Measurements from ENCODE around the gene GABRA1. TPM values are rescaled to one million over a fixed set of nuclear protein-coding genes. Genes with fewer than 3 reads are reported as not detected.

GABRA1 gene
- total and polyA plus RNA-seq, 2 donors (not counting 1 experiment from before 2014, with no cell fraction given): 0.02 TPM; not detected in 1

DNA sequence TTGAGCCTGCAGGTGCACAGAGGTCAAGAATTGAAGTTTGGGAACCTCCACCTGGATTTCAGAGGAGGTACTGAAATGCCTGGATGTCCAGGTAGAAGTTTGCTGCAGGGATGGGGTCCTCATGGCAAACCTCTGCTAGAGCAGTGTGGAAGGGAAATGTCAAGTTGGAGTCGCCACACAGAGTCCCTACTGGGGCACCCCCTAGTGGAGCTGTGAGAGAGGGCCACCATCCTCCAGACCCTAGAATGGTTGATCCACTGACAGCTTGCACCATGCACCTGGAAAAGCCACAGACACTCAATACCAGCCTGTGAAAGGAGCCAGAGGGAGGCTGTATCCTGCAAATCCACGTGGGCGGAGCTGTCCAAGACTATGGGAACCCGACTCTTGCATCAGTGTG is 78.0 kb downstream of the GABRA1 start:
- Histone ChIP-seq H3K4me3 (replicated peaks in 1 of 4; ENCODE audit: control extremely low read depth in 1 of 4, insufficient read depth in 1 of 4, low read depth in 3 of 4, low read length in 4 of 4) (no peak overlapping the region), H3K4me2 (ENCODE audit: extremely low read depth, insufficient read depth, low read length) (no peak overlapping the region), H3K36me3 (ENCODE audit: control insufficient read depth, insufficient read depth, low read length) (no peaks in the 10 kb centered on the region), H3K9ac (ENCODE audit: insufficient read depth, low read length) (no peak overlapping the region), H3K4me1 (ENCODE audit: control insufficient read depth, extremely low read depth, insufficient read depth, low read length) (no peaks in the 10 kb centered on the region), H3K79me2 (ENCODE audit: control insufficient read depth, insufficient read depth, low read length) (no peaks in the 10 kb centered on the region), H3K9me3 (ENCODE audit: control insufficient read depth, insufficient read depth, low read depth, low read length) (no peaks in the 10 kb centered on the region), H3K27me3 (ENCODE audit: control insufficient read depth, insufficient read depth, low read length) (no peaks in the 10 kb centered on the region), H2AFZ (ENCODE audit: low read length) (no peak overlapping the region), H4K20me1 (ENCODE audit: control insufficient read depth, extremely low read depth, insufficient read depth, low read length) (no peaks in the 10 kb centered on the region), H3K27ac (ENCODE audit: insufficient read depth, low read length) (no peak overlapping the region)
- TF ChIP-seq CTCF (conservative IDR thresholded peaks at IDR 0.05 in 1 of 2, IDR thresholded peaks at IDR 0.05 in 1 of 2; ENCODE audit: low read depth in 1 of 2, low read length in 2 of 2) (no peak), EZH2 (IDR thresholded peaks at IDR 0.05; ENCODE audit: low read length, missing control alignments) (no peak)
- no peak for DNase-seq (ENCODE audit: low read depth in 2 of 2)

DNA sequence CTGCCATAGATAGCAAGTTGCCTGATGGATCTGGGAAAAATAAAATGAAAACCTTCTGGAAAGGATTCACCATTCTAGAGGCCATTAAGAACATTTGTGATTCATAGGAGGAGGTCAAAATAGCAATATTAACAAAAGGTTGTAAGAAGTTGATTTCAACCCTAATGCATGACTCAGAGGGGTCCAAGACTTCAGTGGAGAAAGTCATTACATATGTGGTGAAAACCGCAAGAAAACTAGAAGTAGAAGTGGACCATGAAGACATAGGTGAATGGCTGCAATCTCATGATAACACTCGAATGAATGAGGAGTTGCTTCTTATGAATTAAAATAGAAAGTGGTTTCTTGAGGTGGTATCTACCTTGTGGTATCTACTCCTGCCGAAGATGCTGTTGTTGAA is 86.6 kb downstream of the GABRA1 start:
- Histone ChIP-seq H3K9ac (ENCODE audit: insufficient read depth, low read length) (no peak overlapping the region), H3K4me1 (ENCODE audit: control insufficient read depth, extremely low read depth, insufficient read depth, low read length) (no peaks in the 10 kb centered on the region), H3K27ac (ENCODE audit: insufficient read depth, low read length) (no peak overlapping the region), H3K4me2 (ENCODE audit: extremely low read depth, insufficient read depth, low read length) (no peak overlapping the region), H3K36me3 (ENCODE audit: control insufficient read depth, insufficient read depth, low read length) (no peaks in the 10 kb centered on the region), H3K9me3 (ENCODE audit: control insufficient read depth, insufficient read depth, low read depth, low read length) (no peaks in the 10 kb centered on the region), H3K27me3 (ENCODE audit: control insufficient read depth, insufficient read depth, low read length) (no peaks in the 10 kb centered on the region), H2AFZ (ENCODE audit: low read length) (no peak overlapping the region), H3K4me3 (replicated peaks in 1 of 4; ENCODE audit: control extremely low read depth in 1 of 4, insufficient read depth in 1 of 4, low read depth in 3 of 4, low read length in 4 of 4) (no peak overlapping the region), H4K20me1 (ENCODE audit: control insufficient read depth, extremely low read depth, insufficient read depth, low read length) (no peaks in the 10 kb centered on the region), H3K79me2 (ENCODE audit: control insufficient read depth, insufficient read depth, low read length) (no peaks in the 10 kb centered on the region)
- TF ChIP-seq EZH2 (IDR thresholded peaks at IDR 0.05; ENCODE audit: low read length, missing control alignments) (no peak), CTCF (conservative IDR thresholded peaks at IDR 0.05 in 1 of 2, IDR thresholded peaks at IDR 0.05 in 1 of 2; ENCODE audit: low read depth in 1 of 2, low read length in 2 of 2) (no peak)
- DNase-seq (ENCODE audit: low read depth in 2 of 2): no peak

DNA sequence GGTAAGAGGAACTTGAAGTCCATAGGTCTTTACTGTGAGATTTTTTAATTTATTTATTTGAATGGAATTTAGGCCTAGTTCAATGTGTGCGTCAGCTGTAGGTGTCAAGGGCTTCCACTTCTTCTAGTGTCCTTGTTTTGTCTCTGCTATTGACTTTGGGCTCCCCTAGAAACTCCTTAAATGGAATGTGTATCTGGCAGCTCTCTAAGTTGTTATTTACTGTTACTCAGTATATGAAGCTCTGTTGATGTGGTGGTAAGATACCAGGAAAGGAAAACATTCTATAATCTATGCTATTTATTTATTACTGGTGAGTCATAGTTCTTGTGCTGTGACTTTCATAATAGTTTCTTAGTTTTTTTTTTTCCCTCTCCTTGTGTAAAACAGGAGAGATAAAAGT is 97.1 kb downstream of the GABRA1 start:
- no peak overlapping the region for H3K4me3 ChIP-seq (replicated peaks in 1 of 4; ENCODE audit: control extremely low read depth in 1 of 4, insufficient read depth in 1 of 4, low read depth in 3 of 4, low read length in 4 of 4)
- H3K9me3 ChIP-seq (ENCODE audit: control insufficient read depth, insufficient read depth, low read depth, low read length): no peaks in the 10 kb centered on the region
- no peaks in the 10 kb centered on the region for H3K36me3 ChIP-seq (ENCODE audit: control insufficient read depth, insufficient read depth, low read length)
- H3K4me1 ChIP-seq (ENCODE audit: control insufficient read depth, extremely low read depth, insufficient read depth, low read length): no peaks in the 10 kb centered on the region
- no peaks in the 10 kb centered on the region for H3K27me3 ChIP-seq (ENCODE audit: control insufficient read depth, insufficient read depth, low read length)
- no peak for TF ChIP-seq EZH2 (IDR thresholded peaks at IDR 0.05; ENCODE audit: low read length, missing control alignments)
- no peak for TF ChIP-seq CTCF (conservative IDR thresholded peaks at IDR 0.05 in 1 of 2, IDR thresholded peaks at IDR 0.05 in 1 of 2; ENCODE audit: low read depth in 1 of 2, low read length in 2 of 2)
- no peak for DNase-seq (ENCODE audit: low read depth in 2 of 2)
- H4K20me1 ChIP-seq (ENCODE audit: control insufficient read depth, extremely low read depth, insufficient read depth, low read length): no peaks in the 10 kb centered on the region
- no peak overlapping the region for H3K4me2 ChIP-seq (ENCODE audit: extremely low read depth, insufficient read depth, low read length)
- no peak overlapping the region for H2AFZ ChIP-seq (ENCODE audit: low read length)
- no peak overlapping the region for H3K9ac ChIP-seq (ENCODE audit: insufficient read depth, low read length)
- no peaks in the 10 kb centered on the region for H3K79me2 ChIP-seq (ENCODE audit: control insufficient read depth, insufficient read depth, low read length)
- H3K27ac ChIP-seq (ENCODE audit: insufficient read depth, low read length): no peak overlapping the region

Data from fibroblast of lung (primary cell).